Measurements from ENCODE around the gene UNG. TPM values are rescaled to one million over a fixed set of nuclear protein-coding genes. Genes with fewer than 3 reads are reported as not detected.

Gene UNG
- total RNA-seq, 6 experiments from 2014 or later = 16.3 to 42.7 (median 21.2) TPM

DNA sequence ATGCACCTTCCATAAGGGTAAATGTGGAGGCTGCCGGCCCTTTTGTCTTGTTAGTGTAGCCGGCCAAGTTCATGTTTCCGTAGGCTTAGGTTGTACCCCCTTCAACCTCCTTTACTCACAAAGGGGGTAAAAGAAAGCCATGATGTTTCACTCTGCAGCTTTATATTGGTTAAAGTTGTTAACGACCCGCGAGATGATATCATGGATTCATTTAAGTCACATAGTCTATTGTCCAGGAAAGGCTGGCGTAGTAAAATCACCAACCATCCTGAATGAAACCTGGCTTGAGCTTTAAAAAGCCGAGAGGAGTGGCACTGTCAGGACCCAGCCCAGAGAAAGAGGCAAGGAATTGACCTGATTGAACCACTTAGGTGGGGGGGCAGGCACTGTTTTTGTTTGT is 1.3 kb downstream of the UNG start:
- Histone ChIP-seq H3K36me3 (peaks cover 0 to 17% (median 6%) of the 10 kb centered on the region in 4 donors), H3K9me3 (no peaks in the 10 kb centered on the region), H3K4me1 (peaks cover 0 to 18% (median 7%) of the 10 kb centered on the region in 4 donors), H3K27ac (peak overlapping the region; percentile 55 to 79 (median 66)), H3K27me3 (no peaks in the 10 kb centered on the region), H3K4me3 (peak overlapping the region; percentile 81 to 93 (median 86))
- ATAC-seq (peak in 2 of 4 donors; percentile 8 to 19), DNase-seq (peak in 1 of 3 donors; percentile 45)
- 2% methylated on average over 8 of the region's 8 CpGs for WGBS (ENCODE audit: insufficient coverage, low coverage, low lambda C conversion rate, missing lambda C conversion rate)
- no peak for TF ChIP-seq POLR2A (IDR thresholded peaks at IDR 0.05)
- TF ChIP-seq, protein P1, sequence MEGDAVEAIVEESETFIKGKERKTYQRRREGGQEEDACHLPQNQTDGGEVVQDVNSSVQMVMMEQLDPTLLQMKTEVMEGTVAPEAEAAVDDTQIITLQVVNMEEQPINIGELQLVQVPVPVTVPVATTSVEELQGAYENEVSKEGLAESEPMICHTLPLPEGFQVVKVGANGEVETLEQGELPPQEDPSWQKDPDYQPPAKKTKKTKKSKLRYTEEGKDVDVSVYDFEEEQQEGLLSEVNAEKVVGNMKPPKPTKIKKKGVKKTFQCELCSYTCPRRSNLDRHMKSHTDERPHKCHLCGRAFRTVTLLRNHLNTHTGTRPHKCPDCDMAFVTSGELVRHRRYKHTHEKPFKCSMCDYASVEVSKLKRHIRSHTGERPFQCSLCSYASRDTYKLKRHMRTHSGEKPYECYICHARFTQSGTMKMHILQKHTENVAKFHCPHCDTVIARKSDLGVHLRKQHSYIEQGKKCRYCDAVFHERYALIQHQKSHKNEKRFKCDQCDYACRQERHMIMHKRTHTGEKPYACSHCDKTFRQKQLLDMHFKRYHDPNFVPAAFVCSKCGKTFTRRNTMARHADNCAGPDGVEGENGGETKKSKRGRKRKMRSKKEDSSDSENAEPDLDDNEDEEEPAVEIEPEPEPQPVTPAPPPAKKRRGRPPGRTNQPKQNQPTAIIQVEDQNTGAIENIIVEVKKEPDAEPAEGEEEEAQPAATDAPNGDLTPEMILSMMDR (IDR thresholded peaks at IDR 0.05) = no peak
- intact Hi-C loops (cut with DNase I) = no loop called here

DNA sequence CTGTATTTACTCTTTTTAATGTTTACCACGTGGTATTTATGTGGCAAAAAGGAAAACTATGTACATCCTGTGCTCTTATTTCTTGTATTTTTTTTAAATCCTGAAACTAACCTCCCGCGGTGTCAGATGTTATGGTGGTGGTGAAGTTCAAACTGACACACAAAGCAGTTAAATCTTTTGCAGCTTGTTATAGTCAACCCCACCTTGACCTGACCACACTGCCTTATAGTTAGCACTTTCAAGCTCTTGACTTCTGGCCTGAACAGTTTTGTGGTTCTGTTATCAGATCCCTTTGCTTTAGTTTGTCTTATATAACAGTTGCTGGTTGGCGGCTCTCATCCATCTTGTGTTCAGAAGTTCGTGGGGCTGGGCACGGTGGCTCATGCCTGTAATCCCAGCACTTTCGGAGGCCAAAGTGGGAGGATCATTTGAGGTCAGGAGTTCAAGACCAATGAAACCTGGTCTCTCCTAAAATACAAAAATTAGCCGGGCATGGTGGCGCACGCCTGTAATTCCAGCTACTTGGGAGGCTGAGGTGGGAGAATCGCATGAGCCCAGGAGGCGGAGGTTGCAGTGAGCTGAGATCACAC is 2.1 kb downstream of the UNG start:
- Histone ChIP-seq H3K36me3 (peaks cover 0 to 25% (median 10%) of the 10 kb centered on the region in 4 donors), H3K27ac (no peak overlapping the region), H3K4me1 (peaks cover 0 to 16% (median 7%) of the 10 kb centered on the region in 4 donors), H3K9me3 (no peaks in the 10 kb centered on the region), H3K4me3 (peak overlapping the region in 2 of 3 donors; percentile 86 to 93), H3K27me3 (no peaks in the 10 kb centered on the region)
- TF ChIP-seq POLR2A (IDR thresholded peaks at IDR 0.05) = no peak
- TF ChIP-seq, protein P1 (IDR thresholded peaks at IDR 0.05) = no peak
- intact Hi-C loops (cut with DNase I) = no loop called here
- DNase-seq (no peak), ATAC-seq (no peak)
- WGBS (ENCODE audit: insufficient coverage, low coverage, low lambda C conversion rate, missing lambda C conversion rate) = 45% methylated on average over 8 of the region's 12 CpGs

DNA sequence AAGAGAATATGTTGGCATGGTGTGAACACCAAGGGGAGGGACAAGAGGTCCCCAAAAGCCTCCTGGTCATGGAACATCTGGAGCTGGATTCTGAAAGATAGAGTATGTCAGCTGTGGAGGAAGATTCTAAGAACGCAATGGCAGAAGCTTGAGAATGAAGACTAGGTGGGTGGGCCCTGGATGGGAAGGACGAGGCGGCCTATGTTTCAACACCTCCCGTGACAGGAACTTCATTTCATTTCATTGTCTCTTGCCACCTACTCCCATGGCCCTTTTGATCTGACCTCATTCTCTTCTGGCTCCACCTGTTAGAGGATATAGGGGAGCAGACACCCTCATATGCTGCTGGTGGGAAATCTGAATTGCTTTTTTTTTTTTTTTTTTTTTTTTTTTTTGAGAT is 3.3 kb downstream of the UNG start:
- ATAC-seq (no peak), DNase-seq (peak in 1 of 3 donors; percentile 13)
- Histone ChIP-seq H3K4me3 (no peak overlapping the region), H3K27me3 (no peaks in the 10 kb centered on the region), H3K4me1 (peaks cover 0 to 16% (median 7%) of the 10 kb centered on the region in 4 donors), H3K36me3 (peaks cover 0 to 36% (median 16%) of the 10 kb centered on the region in 4 donors), H3K9me3 (no peaks in the 10 kb centered on the region), H3K27ac (no peak overlapping the region)
- TF ChIP-seq, protein P1 (IDR thresholded peaks at IDR 0.05) = no peak
- TF ChIP-seq POLR2A (IDR thresholded peaks at IDR 0.05) = no peak
- 70% methylated on average over 3 of the region's 4 CpGs for WGBS (ENCODE audit: insufficient coverage, low coverage, low lambda C conversion rate, missing lambda C conversion rate)
- intact Hi-C loops (cut with DNase I) = no loop called here

DNA sequence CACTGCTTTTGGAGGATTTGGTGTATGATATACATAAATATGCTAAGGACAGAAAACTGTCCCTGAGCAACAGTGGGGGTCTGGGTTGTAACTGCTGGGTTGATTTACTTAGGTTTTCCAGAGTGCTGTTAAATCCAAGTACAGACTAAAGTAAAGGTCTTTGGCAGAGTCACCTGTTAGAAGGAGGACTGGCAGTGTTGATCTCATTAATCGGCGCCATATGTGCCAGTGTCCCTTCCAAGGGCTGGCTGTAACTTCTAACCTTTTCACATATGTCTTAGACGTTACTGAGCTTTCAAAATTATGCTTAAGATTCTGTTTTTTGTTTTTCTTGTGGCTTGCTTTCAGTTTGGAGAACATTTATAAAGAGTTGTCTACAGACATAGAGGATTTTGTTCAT is 5.1 kb downstream of the UNG start:
- H3K36me3 ChIP-seq = peaks cover 0 to 41% (median 18%) of the 10 kb centered on the region in 4 donors
- H3K4me1 ChIP-seq = peaks cover 0 to 14% (median 7%) of the 10 kb centered on the region in 4 donors
- H3K27me3 ChIP-seq = no peaks in the 10 kb centered on the region
- ATAC-seq = no peak
- WGBS (ENCODE audit: insufficient coverage, low coverage, low lambda C conversion rate, missing lambda C conversion rate) = no CpG with 5 or more reads among the region's 3 CpGs
- H3K9me3 ChIP-seq = no peaks in the 10 kb centered on the region
- DNase-seq = no peak
- TF ChIP-seq, protein P1 (IDR thresholded peaks at IDR 0.05) = no peak
- TF ChIP-seq POLR2A (IDR thresholded peaks at IDR 0.05) = no peak
- no peak overlapping the region for H3K4me3 ChIP-seq
- intact Hi-C loops (cut with DNase I) = no loop called here
- H3K27ac ChIP-seq = no peak overlapping the region
